Panc1 (cell line): ENCODE measurements around the gene SERGEF.

Experiments used
- POLR2AphosphoS5 ChIP-seq: IDR thresholded peaks from 2 replicates; pipeline ENCODE4 v1.6.1; 2012; ENCODE audit warnings: mild to moderate bottlenecking, low read depth, low read length, moderate library complexity
- SIN3A ChIP-seq: IDR thresholded peaks from 2 replicates; pipeline ENCODE4 v1.6.1; 2012; ENCODE audit warnings: low read depth, mild to moderate bottlenecking, low read length, moderate library complexity, borderline replicate concordance; ENCODE audit not compliant: insufficient read depth
- TCF7L2 ChIP-seq: IDR thresholded peaks from 2 replicates; pipeline ENCODE4 v1.6.1; 2011; ENCODE audit warnings: mild to moderate bottlenecking, low read depth, low read length, inconsistent platforms
- TF ChIP-seq, protein P1 (sequence below): fragments of 450-650 bp; IDR thresholded peaks from 2 replicates; pipeline ENCODE4 v1.5.1; 2017; ENCODE audit warnings: mild to moderate bottlenecking
- TF ChIP-seq, protein P2 (sequence below), 2 experiments: IDR thresholded peaks; 2 replicates each; pipeline ENCODE4 v1.6.1; 2011 to 2012; ENCODE audit warnings: low read depth in 2 of 2, control low read depth in 1 of 2, low read length in 1 of 2, mild to moderate bottlenecking in 1 of 2, moderate library complexity in 1 of 2; ENCODE audit not compliant: insufficient read depth in 1 of 2

GRCh38 chr11:17915500-17916143, 97.2 kb downstream of the SERGEF start:
- no peak for TF ChIP-seq POLR2AphosphoS5
- TF ChIP-seq, protein P1, sequence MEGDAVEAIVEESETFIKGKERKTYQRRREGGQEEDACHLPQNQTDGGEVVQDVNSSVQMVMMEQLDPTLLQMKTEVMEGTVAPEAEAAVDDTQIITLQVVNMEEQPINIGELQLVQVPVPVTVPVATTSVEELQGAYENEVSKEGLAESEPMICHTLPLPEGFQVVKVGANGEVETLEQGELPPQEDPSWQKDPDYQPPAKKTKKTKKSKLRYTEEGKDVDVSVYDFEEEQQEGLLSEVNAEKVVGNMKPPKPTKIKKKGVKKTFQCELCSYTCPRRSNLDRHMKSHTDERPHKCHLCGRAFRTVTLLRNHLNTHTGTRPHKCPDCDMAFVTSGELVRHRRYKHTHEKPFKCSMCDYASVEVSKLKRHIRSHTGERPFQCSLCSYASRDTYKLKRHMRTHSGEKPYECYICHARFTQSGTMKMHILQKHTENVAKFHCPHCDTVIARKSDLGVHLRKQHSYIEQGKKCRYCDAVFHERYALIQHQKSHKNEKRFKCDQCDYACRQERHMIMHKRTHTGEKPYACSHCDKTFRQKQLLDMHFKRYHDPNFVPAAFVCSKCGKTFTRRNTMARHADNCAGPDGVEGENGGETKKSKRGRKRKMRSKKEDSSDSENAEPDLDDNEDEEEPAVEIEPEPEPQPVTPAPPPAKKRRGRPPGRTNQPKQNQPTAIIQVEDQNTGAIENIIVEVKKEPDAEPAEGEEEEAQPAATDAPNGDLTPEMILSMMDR, result no peak
- TF ChIP-seq, protein P2, sequence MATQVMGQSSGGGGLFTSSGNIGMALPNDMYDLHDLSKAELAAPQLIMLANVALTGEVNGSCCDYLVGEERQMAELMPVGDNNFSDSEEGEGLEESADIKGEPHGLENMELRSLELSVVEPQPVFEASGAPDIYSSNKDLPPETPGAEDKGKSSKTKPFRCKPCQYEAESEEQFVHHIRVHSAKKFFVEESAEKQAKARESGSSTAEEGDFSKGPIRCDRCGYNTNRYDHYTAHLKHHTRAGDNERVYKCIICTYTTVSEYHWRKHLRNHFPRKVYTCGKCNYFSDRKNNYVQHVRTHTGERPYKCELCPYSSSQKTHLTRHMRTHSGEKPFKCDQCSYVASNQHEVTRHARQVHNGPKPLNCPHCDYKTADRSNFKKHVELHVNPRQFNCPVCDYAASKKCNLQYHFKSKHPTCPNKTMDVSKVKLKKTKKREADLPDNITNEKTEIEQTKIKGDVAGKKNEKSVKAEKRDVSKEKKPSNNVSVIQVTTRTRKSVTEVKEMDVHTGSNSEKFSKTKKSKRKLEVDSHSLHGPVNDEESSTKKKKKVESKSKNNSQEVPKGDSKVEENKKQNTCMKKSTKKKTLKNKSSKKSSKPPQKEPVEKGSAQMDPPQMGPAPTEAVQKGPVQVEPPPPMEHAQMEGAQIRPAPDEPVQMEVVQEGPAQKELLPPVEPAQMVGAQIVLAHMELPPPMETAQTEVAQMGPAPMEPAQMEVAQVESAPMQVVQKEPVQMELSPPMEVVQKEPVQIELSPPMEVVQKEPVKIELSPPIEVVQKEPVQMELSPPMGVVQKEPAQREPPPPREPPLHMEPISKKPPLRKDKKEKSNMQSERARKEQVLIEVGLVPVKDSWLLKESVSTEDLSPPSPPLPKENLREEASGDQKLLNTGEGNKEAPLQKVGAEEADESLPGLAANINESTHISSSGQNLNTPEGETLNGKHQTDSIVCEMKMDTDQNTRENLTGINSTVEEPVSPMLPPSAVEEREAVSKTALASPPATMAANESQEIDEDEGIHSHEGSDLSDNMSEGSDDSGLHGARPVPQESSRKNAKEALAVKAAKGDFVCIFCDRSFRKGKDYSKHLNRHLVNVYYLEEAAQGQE (IDR thresholded peaks at IDR 0.05; ENCODE audit: insufficient read depth in 1 of 2, low read depth in 2 of 2, low read length in 1 of 2), result no peak
- TF ChIP-seq SIN3A, result no peak
- no peak for TF ChIP-seq TCF7L2
